ENCODE results near the gene HOXA3.

DNA sequence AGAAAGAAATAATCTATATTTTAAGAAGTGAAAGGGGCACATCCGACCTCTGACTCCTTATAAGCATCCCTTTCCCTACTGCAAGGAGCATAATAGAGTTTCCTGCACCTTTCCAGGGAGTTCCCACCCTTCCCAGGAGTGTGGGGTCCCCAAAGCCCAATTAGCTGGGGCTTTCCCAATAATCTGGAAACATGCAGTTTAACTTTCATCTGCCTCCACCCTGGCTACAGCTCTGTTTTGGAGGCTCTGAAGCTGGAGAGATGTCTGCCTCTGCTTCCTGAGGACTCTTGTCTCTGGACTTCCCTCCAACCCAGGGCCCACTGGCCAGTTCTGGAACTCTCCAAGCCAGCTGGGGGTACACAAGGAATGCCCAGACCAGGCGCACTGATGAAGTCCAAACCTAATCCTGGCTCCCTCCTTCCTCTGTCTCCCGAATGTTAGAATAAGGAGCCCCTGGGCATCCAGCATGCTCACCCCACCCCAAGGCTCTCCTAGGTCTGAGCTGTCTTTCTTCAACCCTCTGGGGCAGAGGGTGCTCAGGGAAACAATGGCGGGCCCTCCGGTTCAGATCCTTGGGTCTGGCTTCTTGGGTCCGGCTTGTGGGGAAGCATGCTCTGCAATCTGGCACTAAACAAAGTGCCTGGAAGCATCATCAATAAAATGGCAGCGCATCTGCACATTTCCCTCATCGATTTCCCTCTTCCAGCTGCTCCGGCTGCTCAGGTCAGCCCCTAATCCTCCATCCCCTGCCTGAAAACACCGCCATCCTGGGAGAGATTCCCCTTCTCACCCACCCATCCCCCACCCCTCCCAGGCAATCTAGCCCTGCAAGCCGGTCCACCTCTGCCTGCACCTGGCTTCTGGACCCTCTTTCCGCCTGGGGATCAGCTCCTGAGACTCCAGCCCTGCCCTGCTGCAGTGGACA lies 35.2 kb downstream of the HOXA3 start:
- TF ChIP-seq, protein P1, sequence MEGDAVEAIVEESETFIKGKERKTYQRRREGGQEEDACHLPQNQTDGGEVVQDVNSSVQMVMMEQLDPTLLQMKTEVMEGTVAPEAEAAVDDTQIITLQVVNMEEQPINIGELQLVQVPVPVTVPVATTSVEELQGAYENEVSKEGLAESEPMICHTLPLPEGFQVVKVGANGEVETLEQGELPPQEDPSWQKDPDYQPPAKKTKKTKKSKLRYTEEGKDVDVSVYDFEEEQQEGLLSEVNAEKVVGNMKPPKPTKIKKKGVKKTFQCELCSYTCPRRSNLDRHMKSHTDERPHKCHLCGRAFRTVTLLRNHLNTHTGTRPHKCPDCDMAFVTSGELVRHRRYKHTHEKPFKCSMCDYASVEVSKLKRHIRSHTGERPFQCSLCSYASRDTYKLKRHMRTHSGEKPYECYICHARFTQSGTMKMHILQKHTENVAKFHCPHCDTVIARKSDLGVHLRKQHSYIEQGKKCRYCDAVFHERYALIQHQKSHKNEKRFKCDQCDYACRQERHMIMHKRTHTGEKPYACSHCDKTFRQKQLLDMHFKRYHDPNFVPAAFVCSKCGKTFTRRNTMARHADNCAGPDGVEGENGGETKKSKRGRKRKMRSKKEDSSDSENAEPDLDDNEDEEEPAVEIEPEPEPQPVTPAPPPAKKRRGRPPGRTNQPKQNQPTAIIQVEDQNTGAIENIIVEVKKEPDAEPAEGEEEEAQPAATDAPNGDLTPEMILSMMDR (IDR thresholded peaks at IDR 0.05 in 2 of 3, conservative IDR thresholded peaks at IDR 0.05 in 1 of 3; ENCODE audit: borderline replicate concordance in 1 of 3, insufficient read depth in 1 of 3, low read depth in 2 of 3, low read length in 2 of 3): no peak
- TF ChIP-seq POLR2A (IDR thresholded peaks at IDR 0.05; ENCODE audit: borderline replicate concordance, extremely low read depth, insufficient read depth, insufficient read length) (no peak), EZH2phosphoT487 (IDR thresholded peaks at IDR 0.05; ENCODE audit: borderline replicate concordance) (no peak), JUND (IDR thresholded peaks at IDR 0.05) (no peak), ZNF274 (IDR thresholded peaks at IDR 0.05; ENCODE audit: low read depth, low read length) (no peak), EGR1 (IDR thresholded peaks at IDR 0.05; ENCODE audit: low read depth) (no peak), EZH2 (IDR thresholded peaks at IDR 0.05) (no peak), FOSL1 (IDR thresholded peaks at IDR 0.05; ENCODE audit: low read depth) (no peak), POLR2AphosphoS5 (IDR thresholded peaks at IDR 0.05; ENCODE audit: low read depth, low read length) (no peak), SIN3A (IDR thresholded peaks at IDR 0.05; ENCODE audit: low read depth) (no peak), TCF7L2 (IDR thresholded peaks at IDR 0.05; ENCODE audit: borderline replicate concordance, extremely low read depth, insufficient read depth, insufficient read length) (no peak)
- TF ChIP-seq, protein P2, sequence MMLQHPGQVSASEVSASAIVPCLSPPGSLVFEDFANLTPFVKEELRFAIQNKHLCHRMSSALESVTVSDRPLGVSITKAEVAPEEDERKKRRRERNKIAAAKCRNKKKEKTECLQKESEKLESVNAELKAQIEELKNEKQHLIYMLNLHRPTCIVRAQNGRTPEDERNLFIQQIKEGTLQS (IDR thresholded peaks at IDR 0.05): no peak
- TF ChIP-seq, protein P3, sequence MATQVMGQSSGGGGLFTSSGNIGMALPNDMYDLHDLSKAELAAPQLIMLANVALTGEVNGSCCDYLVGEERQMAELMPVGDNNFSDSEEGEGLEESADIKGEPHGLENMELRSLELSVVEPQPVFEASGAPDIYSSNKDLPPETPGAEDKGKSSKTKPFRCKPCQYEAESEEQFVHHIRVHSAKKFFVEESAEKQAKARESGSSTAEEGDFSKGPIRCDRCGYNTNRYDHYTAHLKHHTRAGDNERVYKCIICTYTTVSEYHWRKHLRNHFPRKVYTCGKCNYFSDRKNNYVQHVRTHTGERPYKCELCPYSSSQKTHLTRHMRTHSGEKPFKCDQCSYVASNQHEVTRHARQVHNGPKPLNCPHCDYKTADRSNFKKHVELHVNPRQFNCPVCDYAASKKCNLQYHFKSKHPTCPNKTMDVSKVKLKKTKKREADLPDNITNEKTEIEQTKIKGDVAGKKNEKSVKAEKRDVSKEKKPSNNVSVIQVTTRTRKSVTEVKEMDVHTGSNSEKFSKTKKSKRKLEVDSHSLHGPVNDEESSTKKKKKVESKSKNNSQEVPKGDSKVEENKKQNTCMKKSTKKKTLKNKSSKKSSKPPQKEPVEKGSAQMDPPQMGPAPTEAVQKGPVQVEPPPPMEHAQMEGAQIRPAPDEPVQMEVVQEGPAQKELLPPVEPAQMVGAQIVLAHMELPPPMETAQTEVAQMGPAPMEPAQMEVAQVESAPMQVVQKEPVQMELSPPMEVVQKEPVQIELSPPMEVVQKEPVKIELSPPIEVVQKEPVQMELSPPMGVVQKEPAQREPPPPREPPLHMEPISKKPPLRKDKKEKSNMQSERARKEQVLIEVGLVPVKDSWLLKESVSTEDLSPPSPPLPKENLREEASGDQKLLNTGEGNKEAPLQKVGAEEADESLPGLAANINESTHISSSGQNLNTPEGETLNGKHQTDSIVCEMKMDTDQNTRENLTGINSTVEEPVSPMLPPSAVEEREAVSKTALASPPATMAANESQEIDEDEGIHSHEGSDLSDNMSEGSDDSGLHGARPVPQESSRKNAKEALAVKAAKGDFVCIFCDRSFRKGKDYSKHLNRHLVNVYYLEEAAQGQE (IDR thresholded peaks at IDR 0.05; ENCODE audit: low read depth): no peak
- TF ChIP-seq, protein P4, sequence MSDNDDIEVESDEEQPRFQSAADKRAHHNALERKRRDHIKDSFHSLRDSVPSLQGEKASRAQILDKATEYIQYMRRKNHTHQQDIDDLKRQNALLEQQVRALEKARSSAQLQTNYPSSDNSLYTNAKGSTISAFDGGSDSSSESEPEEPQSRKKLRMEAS (IDR thresholded peaks at IDR 0.05): no peak

All from HCT116 (cell line).